ENCODE results near the gene ING1.

ING1 gene

GRCh38 chr13:110769097-110769496 is 55.6 kb downstream of the ING1 start:
- intact Hi-C loops (cut with DNase I; ENCODE audit: low total_unique reads), result no loop called here
- Histone ChIP-seq H3K4me3 (no peak overlapping the region), H3K27ac (no peak overlapping the region), H3K27me3 (peaks cover 0 to 12% of the 10 kb centered on the region in 2 donors), H3K9me3 (no peaks in the 10 kb centered on the region), H3K4me1 (no peaks in the 10 kb centered on the region), H3K36me3 (no peaks in the 10 kb centered on the region)
- TF ChIP-seq CTCF (IDR thresholded peaks at IDR 0.05), result no peak
- no peak for DNase-seq

GRCh38 chr13:110770678-110771077 is 57.2 kb downstream of the ING1 start:
- Histone ChIP-seq H3K4me3 (no peak overlapping the region), H3K9me3 (no peaks in the 10 kb centered on the region), H3K27me3 (peaks cover 0 to 12% of the 10 kb centered on the region in 2 donors), H3K27ac (no peak overlapping the region), H3K4me1 (no peaks in the 10 kb centered on the region), H3K36me3 (no peaks in the 10 kb centered on the region)
- no peak for DNase-seq
- intact Hi-C loops (cut with DNase I; ENCODE audit: low total_unique reads), result no loop called here
- TF ChIP-seq CTCF (IDR thresholded peaks at IDR 0.05), result no peak

GRCh38 chr13:110771194-110771593 is 57.7 kb downstream of the ING1 start:
- Histone ChIP-seq H3K27me3 (peaks cover 0 to 12% of the 10 kb centered on the region in 2 donors), H3K27ac (no peak overlapping the region), H3K4me3 (no peak overlapping the region), H3K36me3 (no peaks in the 10 kb centered on the region), H3K4me1 (no peaks in the 10 kb centered on the region), H3K9me3 (no peaks in the 10 kb centered on the region)
- no peak for TF ChIP-seq CTCF (IDR thresholded peaks at IDR 0.05)
- DNase-seq, result no peak
- intact Hi-C loops (cut with DNase I; ENCODE audit: low total_unique reads), result no loop called here

GRCh38 chr13:110772091-110772984 is 58.8 kb downstream of the ING1 start:
- TF ChIP-seq CTCF (IDR thresholded peaks at IDR 0.05), result no peak
- intact Hi-C loops (cut with DNase I; ENCODE audit: low total_unique reads), result no loop called here
- Histone ChIP-seq H3K27me3 (peaks cover 0 to 12% of the 10 kb centered on the region in 2 donors), H3K4me3 (no peak overlapping the region), H3K9me3 (no peaks in the 10 kb centered on the region), H3K4me1 (no peaks in the 10 kb centered on the region), H3K27ac (no peak overlapping the region), H3K36me3 (no peaks in the 10 kb centered on the region)
- no peak for DNase-seq

All from tibial artery (tissue), 4 donors.